H1 (cell line): ENCODE results near the gene MSI2. TPM values are rescaled to one million over a fixed set of nuclear protein-coding genes. Genes with fewer than 3 reads are reported as not detected.

Experiments
- CTCF ChIA-PET: fragments of 300-600 bp; sonication (Branson Sonifier 250); formaldehyde crosslinking; loops from one replicate; lab custom pipeline; 2021; ENCODE audit not compliant: partially characterized antibody; lab: Charles Lee
- POLR2A ChIA-PET: fragments of 300-600 bp; sonication (Branson Sonifier 250); formaldehyde crosslinking; loops from one replicate; lab custom pipeline; 2021; ENCODE audit warnings: inconsistent platforms; ENCODE audit not compliant: partially characterized antibody; lab: Charles Lee
- DNase-seq, 2 experiments: peaks; one replicate each; pipeline versions ENCODE4 v3.0.0 to v3.0.0-alpha.2; 2010 to 2022; ENCODE audit warnings: low spot score in 2 of 2, low read depth in 1 of 2, mixed read lengths in 1 of 2
- FAIRE-seq: peaks from 2 replicates; lab custom pipeline; 2011; peaks lifted over from hg19 to GRCh38; lab: Jason Lieb, UNC
- H2AFZ ChIP-seq: 2 replicates; pipeline ENCODE4 v1.8.1; 2012; ENCODE audit warnings: low read length, inconsistent platforms
- H2AK5ac ChIP-seq: 2 replicates; pipeline ENCODE4 v1.6.1; 2013; ENCODE audit warnings: low read depth, low read length
- H2BK120ac ChIP-seq: replicated peaks from 2 replicates; pipeline ENCODE3; 2013; ENCODE audit warnings: low read depth, low read length, inconsistent platforms
- H2BK12ac ChIP-seq: 2 replicates; pipeline ENCODE4 v1.6.1; 2013; ENCODE audit warnings: low read depth, low read length
- H2BK15ac ChIP-seq: 2 replicates; pipeline ENCODE4 v1.6.1; 2013; ENCODE audit warnings: low read length
- H2BK20ac ChIP-seq: 2 replicates; pipeline ENCODE4 v1.6.1; 2013; ENCODE audit warnings: low read length
- H2BK5ac ChIP-seq: 2 replicates; pipeline ENCODE4 v1.6.1; 2013; ENCODE audit warnings: low read depth, low read length
- H3K14ac ChIP-seq: 2 replicates; pipeline ENCODE4 v1.6.1; 2013; ENCODE audit warnings: inconsistent platforms; ENCODE audit not compliant: insufficient read length
- H3K18ac ChIP-seq: 2 replicates; pipeline ENCODE4 v1.6.1; 2013; ENCODE audit warnings: low read length; ENCODE audit errors: extremely low read depth
- H3K23ac ChIP-seq: 2 replicates; pipeline ENCODE4 v1.6.1; 2013; ENCODE audit warnings: inconsistent platforms; ENCODE audit not compliant: insufficient read length
- H3K23me2 ChIP-seq: 2 replicates; pipeline ENCODE4 v1.6.1; 2013; ENCODE audit warnings: low read depth, low read length
- H3K27ac ChIP-seq: 2 replicates; pipeline ENCODE4 v1.6.1; 2011; ENCODE audit warnings: low read depth, low read length, inconsistent platforms
- H3K27me3 ChIP-seq, 4 experiments: replicated peaks in 1 of 4; 1 replicate in 1 of 4; 2 replicates in 3 of 4; pipeline versions ENCODE4 v1.6.1 to v1.8.1; 2011 to 2013; ENCODE audit warnings: low read length in 3 of 4, mild to moderate bottlenecking in 3 of 4, inconsistent platforms in 2 of 4, mixed read lengths in 2 of 4, moderate library complexity in 1 of 4; ENCODE audit not compliant: control insufficient read depth in 3 of 4, insufficient read depth in 3 of 4; ENCODE audit errors: extremely low read depth in 1 of 4
- H3K36me3 ChIP-seq, 4 experiments: 2 replicates each; pipeline versions ENCODE4 v1.6.1 to v1.8.1; 2011 to 2013; ENCODE audit warnings: mild to moderate bottlenecking in 4 of 4, low read length in 3 of 4, moderate library complexity in 2 of 4, control low read depth in 1 of 4, inconsistent platforms in 1 of 4; ENCODE audit not compliant: insufficient read depth in 4 of 4, control insufficient read depth in 2 of 4
- H3K4ac ChIP-seq: replicated peaks from 2 replicates; pipeline ENCODE3; 2013; ENCODE audit warnings: low read length, low read depth, mixed read lengths, inconsistent platforms; ENCODE audit not compliant: insufficient read length
- H3K4me1 ChIP-seq, 4 experiments: replicated peaks in 1 of 4; 1 replicate in 1 of 4; 2 replicates in 3 of 4; pipeline versions ENCODE4 v1.6.1 to v1.8.1; 2011 to 2013; ENCODE audit warnings: low read length in 3 of 4, inconsistent platforms in 2 of 4, mixed read lengths in 1 of 4; ENCODE audit not compliant: insufficient read depth in 4 of 4, control insufficient read depth in 3 of 4
- H3K4me2 ChIP-seq, 2 experiments: 2 replicates each; pipeline versions ENCODE4 v1.6.1 to v1.8.1; 2011 to 2013; ENCODE audit warnings: low read depth in 2 of 2, low read length in 2 of 2, control low read depth in 1 of 2, inconsistent platforms in 1 of 2, mild to moderate bottlenecking in 1 of 2; ENCODE audit not compliant: insufficient read depth in 1 of 2
- H3K4me3 ChIP-seq, 4 experiments: fragments of 200-600, 300-600 bp in 1 of 4; sonication (generic), shearing (Covaris generic), sonication (Bioruptor Twin) in 1 of 4; 2 replicates each; pipeline versions ENCODE4 v1.5.1 to v1.8.1; 2011 to 2016; ENCODE audit warnings: low read length in 4 of 4, low read depth in 3 of 4, control low read depth in 2 of 4, inconsistent platforms in 2 of 4, mild to moderate bottlenecking in 2 of 4, mixed read lengths in 1 of 4, moderate library complexity in 1 of 4; ENCODE audit not compliant: insufficient read depth in 2 of 4; ENCODE audit errors: extremely low read depth in 1 of 4
- H3K56ac ChIP-seq: replicated peaks from 2 replicates; pipeline ENCODE3; 2013; ENCODE audit warnings: low read depth, mild to moderate bottlenecking, mixed read lengths, low read length, inconsistent platforms; ENCODE audit not compliant: insufficient read length
- H3K79me1 ChIP-seq: 2 replicates; pipeline ENCODE4 v1.6.1; 2013; ENCODE audit warnings: low read depth, low read length, control low read depth
- H3K79me2 ChIP-seq, 2 experiments: 2 replicates each; pipeline versions ENCODE4 v1.6.1 to v1.8.1; 2012 to 2013; ENCODE audit warnings: low read length in 2 of 2, mild to moderate bottlenecking in 2 of 2, inconsistent platforms in 1 of 2; ENCODE audit not compliant: insufficient read depth in 2 of 2, control insufficient read depth in 1 of 2
- H3K9ac ChIP-seq, 4 experiments: replicated peaks in 1 of 4; 1 replicate in 1 of 4; 2 replicates in 3 of 4; pipeline versions ENCODE4 v1.6.1 to v1.8.1; 2011 to 2013; ENCODE audit warnings: low read depth in 3 of 4, low read length in 3 of 4, control low read depth in 2 of 4, mild to moderate bottlenecking in 2 of 4, moderate library complexity in 2 of 4, inconsistent platforms in 1 of 4; ENCODE audit errors: extremely low read depth in 1 of 4
- H3K9me3 ChIP-seq, 2 experiments: 2 replicates each; pipeline versions ENCODE4 v1.6.1 to v1.8.1; 2012 to 2013; ENCODE audit warnings: mild to moderate bottlenecking in 2 of 2, moderate library complexity in 2 of 2, control low read depth in 1 of 2, inconsistent platforms in 1 of 2, low read depth in 1 of 2, low read length in 1 of 2, mixed read lengths in 1 of 2; ENCODE audit not compliant: insufficient read depth in 2 of 2
- H4K20me1 ChIP-seq, 2 experiments: replicated peaks in 1 of 2; 2 replicates each; pipeline versions ENCODE3 to v1.8.1; 2011 to 2013; ENCODE audit warnings: inconsistent platforms in 2 of 2, low read length in 2 of 2, mild to moderate bottlenecking in 1 of 2; ENCODE audit not compliant: insufficient read depth in 2 of 2, control insufficient read depth in 1 of 2
- H4K5ac ChIP-seq: 2 replicates; pipeline ENCODE4 v1.6.1; 2013; ENCODE audit warnings: low read length, low read depth, mixed read lengths, inconsistent platforms; ENCODE audit not compliant: insufficient read length
- H4K8ac ChIP-seq: 2 replicates; pipeline ENCODE4 v1.8.0; 2013; ENCODE audit warnings: mild to moderate bottlenecking, moderate library complexity, low read length, inconsistent platforms; ENCODE audit not compliant: insufficient read depth; ENCODE audit errors: extremely low read depth
- H4K91ac ChIP-seq: replicated peaks from 2 replicates; pipeline ENCODE3; 2013; ENCODE audit warnings: low read length, mixed read lengths, inconsistent platforms; ENCODE audit not compliant: insufficient read length
- CHD1 ChIP-seq: IDR thresholded peaks from 2 replicates; pipeline ENCODE4 v1.6.1; 2012; ENCODE audit warnings: low read depth, low read length, improper control_type of control experiment
- CTBP2 ChIP-seq: IDR thresholded peaks from 2 replicates; pipeline ENCODE4 v1.7.0; 2011; ENCODE audit warnings: borderline replicate concordance, mild to moderate bottlenecking, moderate library complexity, mixed read lengths, low read length; ENCODE audit not compliant: insufficient read depth, insufficient read length
- CTCF ChIP-seq, 3 experiments: IDR thresholded peaks; 1 replicate in 2 of 3; 2 replicates in 1 of 3; pipeline versions ENCODE4 v1.5.1 to v1.6.1; 2011; ENCODE audit warnings: low read length in 3 of 3, mild to moderate bottlenecking in 3 of 3, inconsistent platforms in 2 of 3, low read depth in 1 of 3, moderate library complexity in 1 of 3; ENCODE audit not compliant: insufficient read depth in 1 of 3; ENCODE audit errors: control extremely low read depth in 1 of 3
- JUND ChIP-seq: IDR thresholded peaks from 2 replicates; pipeline ENCODE4 v1.6.1; 2011; ENCODE audit warnings: mild to moderate bottlenecking, improper control_type of control experiment, low read length
- POU5F1 ChIP-seq: IDR thresholded peaks from 2 replicates; pipeline ENCODE4 v1.6.1; 2011; ENCODE audit warnings: low read depth, mild to moderate bottlenecking, low read length, moderate library complexity
- SAP30 ChIP-seq: fragments of 300-600 bp; sonication (generic); IDR thresholded peaks from 2 replicates; pipeline ENCODE4 v1.7.1; 2012; ENCODE audit warnings: low read length, moderate library complexity, mild to moderate bottlenecking, inconsistent platforms; ENCODE audit not compliant: insufficient read depth, insufficient replicate concordance
- SP1 ChIP-seq: IDR thresholded peaks from 2 replicates; pipeline ENCODE4 v1.6.1; 2011; ENCODE audit warnings: low read depth, low read length
- SP4 ChIP-seq: IDR thresholded peaks from 2 replicates; pipeline ENCODE4 v1.6.1; 2012; ENCODE audit warnings: low read length, inconsistent platforms
- SUZ12 ChIP-seq: fragments of 200-600 bp; sonication (generic); IDR thresholded peaks from 2 replicates; pipeline ENCODE4 v1.6.1; 2012; ENCODE audit warnings: mild to moderate bottlenecking, inconsistent platforms, low read length, moderate library complexity, mixed read lengths
- WGBS, 2 experiments: shearing (Covaris generic) in 1 of 2; methylation state at CpG; one replicate each; pipeline versions ENCODE4 v1.1.6 to v1.1.7; 2013 to 2015; ENCODE audit warnings: low lambda C conversion rate in 2 of 2, mixed read lengths in 2 of 2, inconsistent platforms in 1 of 2, low coverage in 1 of 2, missing lambda C conversion rate in 1 of 2; ENCODE audit not compliant: insufficient replicate concordance in 2 of 2, insufficient coverage in 1 of 2, insufficient read length in 1 of 2; ENCODE audit errors: extremely low coverage in 1 of 2, missing lambda C conversion rate in 1 of 2; 5-methylcytosine and 5-hydroxymethylcytosine counted together
- polyA plus RNA-seq, 7 experiments: library from polyadenylated mRNA; depleted of rRNA in 3 of 7; stranded (reverse) in 5 of 7; unstranded in 2 of 7; fragments of >200 nt in 5 of 7; fragments of 200-250 nt in 2 of 7; gene quantifications; 1 replicate in 5 of 7; 2 replicates in 1 of 7; 4 replicates in 1 of 7; pipeline versions ENCODE4 v1.2.1 to v1.2.3, GENCODE V29; 2011 to 2013; ENCODE audit warnings: missing spikeins in 2 of 7, mixed read lengths in 2 of 7
- total RNA-seq: library from RNA; stranded (reverse); fragmentation: NEBNext Ultra II Directional; extraction: Animal tissue kit (Norgen Biotek cat#: 25700); gene quantifications from 2 replicates; pipeline ENCODE4 v1.2.1, GENCODE V29; 2021

The MSI2 gene
- total and polyA plus RNA-seq, 2 of the 8 experiments (the other 6 are each of a cell fraction or from before 2014, with no cell fraction given): 36.7 to 80.6 TPM

GRCh38 chr17:57413848-57414651, 157.7 kb downstream of the MSI2 start:
- Histone ChIP-seq H4K8ac (no peak overlapping the region), H3K9me3 (no peaks in the 10 kb centered on the region), H3K36me3 (peaks cover 0 to 2% (median 0%) of the 10 kb centered on the region in 4 experiments; a peak in 1 of 8 replicates), H2AK5ac (no peak overlapping the region), H2BK20ac (no peak overlapping the region), H2BK12ac (no peak overlapping the region), H3K56ac (no peak overlapping the region), H4K91ac (no peak overlapping the region), H3K79me1 (peaks cover 2% of the 10 kb centered on the region; the same call in 1 of the 2 replicates), H3K4me1 (peaks cover 3 to 10% (median 4%) of the 10 kb centered on the region in 4 experiments; a peak in 5 of 7 replicates), H3K23ac (no peak overlapping the region), H3K18ac (no peak overlapping the region), H2AFZ (no peak overlapping the region), H3K4me3 (no peak overlapping the region), H3K14ac (no peak overlapping the region), H2BK120ac (peak overlapping the region; percentile 3), H3K27me3 (no peaks in the 10 kb centered on the region), H3K79me2 (peaks cover 0 to 57% of the 10 kb centered on the region in 2 experiments; a peak in 2 of 4 replicates), H2BK15ac (no peak overlapping the region), H4K5ac (no peak overlapping the region), H3K4me2 (no peak overlapping the region), H2BK5ac (no peak overlapping the region), H3K23me2 (no peaks in the 10 kb centered on the region), H3K9ac (no peak overlapping the region; a peak in 1 of 7 replicates), H3K4ac (no peak overlapping the region), H3K27ac (no peak overlapping the region), H4K20me1 (peaks cover 2 to 5% of the 10 kb centered on the region in 2 experiments)
- POLR2A ChIA-PET: no interaction called here
- CTCF ChIA-PET: interaction anchor here (0.6 to 1.8 kb wide), 8 partner anchors 10 to 367 kb away, joined by 3 to 8 read pairs (median 4); no protein-coding TSS in a partner anchor
- DNase-seq: no peak
- no peak for FAIRE-seq
- 92% methylated on average over 9 of the region's 9 CpGs; no CpG with 5 or more reads in 1 of the 2 experiments for WGBS, 2 experiments
- no peak for TF ChIP-seq CHD1
- no peak for TF ChIP-seq SAP30
- no peak for TF ChIP-seq POU5F1
- no peak for TF ChIP-seq SP1
- TF ChIP-seq CTCF (IDR thresholded peaks at IDR 0.05; ENCODE audit: control extremely low read depth in 1 of 3, insufficient read depth in 1 of 3, low read depth in 1 of 3, low read length in 3 of 3): no peak
- TF ChIP-seq CTBP2: no peak
- no peak for TF ChIP-seq SUZ12
- no peak for TF ChIP-seq JUND
- TF ChIP-seq SP4: no peak
